Panc1 (cell line): ENCODE measurements around the gene TMEM260. TPM values are rescaled to one million over a fixed set of nuclear protein-coding genes. Genes with fewer than 3 reads are reported as not detected.

ENCODE experiments used
- ATAC-seq: fragments of 200-7000 bp; cut with Tn5 transposase; 2 replicates; pipeline ENCODE4 v1.9.1; 2020; ENCODE audit warnings: mild to moderate bottlenecking, moderate library complexity
- BruUV-seq: library from RNA; stranded (reverse); fragments of 400-500 nt; replicated peaks from 2 replicates; lab custom pipeline; 2021; lab: Mats Ljungman, UMichigan
- CTCF ChIA-PET: fragments of 300-600 bp; sonication (Branson Sonifier 250); formaldehyde crosslinking; loops from one replicate; lab custom pipeline; 2022; ENCODE audit warnings: antibody characterized with exemption; lab: Charles Lee
- POLR2A ChIA-PET: fragments of 300-600 bp; sonication (Branson Sonifier 250); formaldehyde crosslinking; loops from one replicate; lab custom pipeline; 2022; ENCODE audit warnings: antibody characterized with exemption; lab: Charles Lee
- DNase-seq: peaks from one replicate; pipeline ENCODE4 v3.0.0-alpha.2; 2010; ENCODE audit warnings: low read depth, low spot score
- H3K27ac ChIP-seq: 2 replicates; pipeline ENCODE4 v1.5.1; 2011; ENCODE audit warnings: mild to moderate bottlenecking, low read length, inconsistent platforms
- H3K27me3 ChIP-seq: fragments of 200-500 bp; sonication (Bioruptor generic); 2 replicates; pipeline ENCODE4 v1.6.0; 2014; ENCODE audit warnings: low read length, inconsistent platforms; ENCODE audit not compliant: control insufficient read depth, insufficient read depth
- H3K36me3 ChIP-seq: fragments of 200-500 bp; sonication (Bioruptor generic); 2 replicates; pipeline ENCODE4 v1.5.1; 2014; ENCODE audit warnings: inconsistent platforms, mild to moderate bottlenecking, low read length, moderate library complexity; ENCODE audit not compliant: control insufficient read depth, insufficient read depth
- H3K4me1 ChIP-seq: 2 replicates; pipeline ENCODE4 v1.5.1; 2011; ENCODE audit warnings: inconsistent platforms, mild to moderate bottlenecking, low read length, moderate library complexity; ENCODE audit not compliant: control insufficient read depth, insufficient read depth
- H3K4me3 ChIP-seq, 2 experiments: 2 replicates each; pipeline ENCODE4 v1.5.1; 2011 to 2012; ENCODE audit warnings: low read depth in 2 of 2, low read length in 2 of 2, mild to moderate bottlenecking in 2 of 2, inconsistent platforms in 1 of 2, moderate library complexity in 1 of 2
- H3K9me3 ChIP-seq: fragments of 200-500 bp; sonication (Bioruptor generic); 2 replicates; pipeline ENCODE4 v1.5.1; 2014; ENCODE audit warnings: low read depth, mild to moderate bottlenecking, inconsistent platforms, low read length, moderate library complexity; ENCODE audit not compliant: control insufficient read depth, insufficient read depth
- CTCF ChIP-seq: fragments of 450-650 bp; IDR thresholded peaks from 2 replicates; pipeline ENCODE4 v1.5.1; 2017; ENCODE audit warnings: mild to moderate bottlenecking
- POLR2AphosphoS5 ChIP-seq: IDR thresholded peaks from 2 replicates; pipeline ENCODE4 v1.6.1; 2012; ENCODE audit warnings: mild to moderate bottlenecking, low read depth, low read length, moderate library complexity
- REST ChIP-seq, 2 experiments: IDR thresholded peaks; 2 replicates each; pipeline ENCODE4 v1.6.1; 2011 to 2012; ENCODE audit warnings: low read depth in 2 of 2, control low read depth in 1 of 2, low read length in 1 of 2, mild to moderate bottlenecking in 1 of 2, moderate library complexity in 1 of 2; ENCODE audit not compliant: insufficient read depth in 1 of 2
- SIN3A ChIP-seq: IDR thresholded peaks from 2 replicates; pipeline ENCODE4 v1.6.1; 2012; ENCODE audit warnings: low read depth, mild to moderate bottlenecking, low read length, moderate library complexity, borderline replicate concordance; ENCODE audit not compliant: insufficient read depth
- TCF7L2 ChIP-seq: IDR thresholded peaks from 2 replicates; pipeline ENCODE4 v1.6.1; 2011; ENCODE audit warnings: mild to moderate bottlenecking, low read depth, low read length, inconsistent platforms
- in situ Hi-C: cut with HindIII; loops from 2 replicates; pipeline ENCODE4 v1.10.0; 2016; ENCODE audit warnings: low sequenced_read_pairs, low pct_unique_long_range_greater_than_20kb
- intact Hi-C: fragments of 100-400 bp; cut with micrococcal nuclease; formaldehyde crosslinking; loops from one replicate; pipeline ENCODE4 v1.10.0; 2022; ENCODE audit not compliant: unreplicated experiment
- total RNA-seq: library from RNA; stranded (reverse); gene quantifications from one replicate; pipeline ENCODE4 v1.2.1, GENCODE V29; 2021; ENCODE audit not compliant: unreplicated experiment

The TMEM260 gene
- total RNA-seq, 1 experiment from 2014 or later = 8.9 TPM

- H3K4me1 ChIP-seq = no peaks in the 10 kb centered on the region
- BruUV-seq = no TSS peak
- no peaks in the 10 kb centered on the region for H3K9me3 ChIP-seq
- no peaks in the 10 kb centered on the region for H3K27me3 ChIP-seq
- in situ Hi-C loops (no loop called here), intact Hi-C loops (no loop called here)
- no peak overlapping the region for H3K4me3 ChIP-seq
- ATAC-seq (no peak), DNase-seq (no peak)
- ChIA-PET CTCF (no interaction called here), POLR2A (no interaction called here)
- no peak overlapping the region for H3K27ac ChIP-seq
- no peaks in the 10 kb centered on the region for H3K36me3 ChIP-seq
- TF ChIP-seq CTCF = no peak
- TF ChIP-seq SIN3A = no peak
- TF ChIP-seq POLR2AphosphoS5 = no peak
- no peak for TF ChIP-seq REST (IDR thresholded peaks at IDR 0.05; ENCODE audit: insufficient read depth in 1 of 2, low read depth in 2 of 2, low read length in 1 of 2)
- TF ChIP-seq TCF7L2 = no peak
These were observed 53.9 kb downstream of the TMEM260 start for GRCh38 chr14:56633544-56633943.

- ATAC-seq = no peak
- Histone ChIP-seq H3K4me3 (no peak overlapping the region), H3K27me3 (no peaks in the 10 kb centered on the region), H3K9me3 (no peaks in the 10 kb centered on the region), H3K27ac (no peak overlapping the region), H3K4me1 (no peaks in the 10 kb centered on the region), H3K36me3 (no peaks in the 10 kb centered on the region)
- DNase-seq = no peak
- intact Hi-C loops (no loop called here), in situ Hi-C loops (no loop called here)
- POLR2A ChIA-PET = no interaction called here
- no peak for TF ChIP-seq REST (IDR thresholded peaks at IDR 0.05; ENCODE audit: insufficient read depth in 1 of 2, low read depth in 2 of 2, low read length in 1 of 2)
- TF ChIP-seq TCF7L2 = no peak
- no peak for TF ChIP-seq CTCF
- TF ChIP-seq POLR2AphosphoS5 = no peak
- TF ChIP-seq SIN3A = no peak
- BruUV-seq = no TSS peak
- CTCF ChIA-PET = no interaction called here
These were observed 55.4 kb downstream of the TMEM260 start for GRCh38 chr14:56635041-56635440.
